Breast epithelium (tissue), 4 donors: ENCODE results near the gene C1orf21. TPM values are rescaled to one million over a fixed set of nuclear protein-coding genes. Genes with fewer than 3 reads are reported as not detected.

Source experiments
- DNase-seq, 2 donors: peaks; one replicate each; pipeline ENCODE4 v3.0.0-alpha.2; 2019; ENCODE audit warnings: low spot score in 2 of 2
- H3K27ac ChIP-seq, 2 donors: fragments of 200-600 bp; sonication (generic) in 1 of 2; one replicate each; pipeline ENCODE4 v1.5.1; 2016 to 2019; ENCODE audit warnings: mild to moderate bottlenecking in 1 of 2
- H3K27me3 ChIP-seq, 2 donors: fragments of 200-600 bp; sonication (generic) in 1 of 2; one replicate each; pipeline versions ENCODE4 v1.5.1 to v1.6.0; 2017 to 2019; ENCODE audit warnings: control low read depth in 1 of 2, mild to moderate bottlenecking in 1 of 2
- H3K36me3 ChIP-seq: fragments of 200-600 bp; one replicate; pipeline ENCODE4 v1.5.1; 2019
- H3K4me1 ChIP-seq, 2 donors: fragments of 200-600 bp; sonication (generic); one replicate each; pipeline ENCODE4 v1.5.1; 2016 to 2019; ENCODE audit warnings: control low read depth in 1 of 2
- H3K4me3 ChIP-seq, 3 donors: fragments of 200-600 bp; sonication (generic); 1 replicate in 2 of 3; 2 replicates in 1 of 3; pipeline ENCODE4 v1.5.1; 2016 to 2019; ENCODE audit warnings: mild to moderate bottlenecking in 3 of 3, moderate library complexity in 2 of 3
- H3K9me3 ChIP-seq, 2 donors: fragments of 200-600 bp; sonication (generic) in 1 of 2; one replicate each; pipeline ENCODE4 v1.5.1; 2016 to 2019; ENCODE audit warnings: control low read depth in 1 of 2
- POLR2A ChIP-seq: fragments of 450-650 bp; IDR thresholded peaks from one replicate; pipeline ENCODE4 v1.6.1; 2016; ENCODE audit warnings: antibody characterized with exemption, mild to moderate bottlenecking, moderate library complexity
- POLR2AphosphoS5 ChIP-seq, 3 donors: sonication (generic); formaldehyde crosslinking; IDR thresholded peaks; one replicate each; pipeline ENCODE4 v1.6.1; 2017; ENCODE audit warnings: antibody characterized with exemption in 3 of 3
- intact Hi-C: fragments of 100-400 bp; cut with DNase I; formaldehyde crosslinking; loops from one replicate; pipeline ENCODE4 v1.15.1; 2023; ENCODE audit warnings: low total_unique reads
- total RNA-seq, 3 donors: library from RNA; depleted of rRNA; stranded (reverse); fragments of >200 nt; gene quantifications; one replicate each; pipeline ENCODE4 v1.1.0, GENCODE V29; 2016
- TF ChIP-seq, protein P1 (sequence below), 3 donors: fragments of 450-650 bp; IDR thresholded peaks; one replicate each; pipeline ENCODE4 v1.5.1; 2016 to 2017; ENCODE audit warnings: antibody characterized with exemption in 3 of 3, mild to moderate bottlenecking in 3 of 3, moderate library complexity in 3 of 3

Gene C1orf21
- total RNA-seq, 3 donors from 2014 or later, result 31.5 to 75.7 (median 54.7) TPM

DNA sequence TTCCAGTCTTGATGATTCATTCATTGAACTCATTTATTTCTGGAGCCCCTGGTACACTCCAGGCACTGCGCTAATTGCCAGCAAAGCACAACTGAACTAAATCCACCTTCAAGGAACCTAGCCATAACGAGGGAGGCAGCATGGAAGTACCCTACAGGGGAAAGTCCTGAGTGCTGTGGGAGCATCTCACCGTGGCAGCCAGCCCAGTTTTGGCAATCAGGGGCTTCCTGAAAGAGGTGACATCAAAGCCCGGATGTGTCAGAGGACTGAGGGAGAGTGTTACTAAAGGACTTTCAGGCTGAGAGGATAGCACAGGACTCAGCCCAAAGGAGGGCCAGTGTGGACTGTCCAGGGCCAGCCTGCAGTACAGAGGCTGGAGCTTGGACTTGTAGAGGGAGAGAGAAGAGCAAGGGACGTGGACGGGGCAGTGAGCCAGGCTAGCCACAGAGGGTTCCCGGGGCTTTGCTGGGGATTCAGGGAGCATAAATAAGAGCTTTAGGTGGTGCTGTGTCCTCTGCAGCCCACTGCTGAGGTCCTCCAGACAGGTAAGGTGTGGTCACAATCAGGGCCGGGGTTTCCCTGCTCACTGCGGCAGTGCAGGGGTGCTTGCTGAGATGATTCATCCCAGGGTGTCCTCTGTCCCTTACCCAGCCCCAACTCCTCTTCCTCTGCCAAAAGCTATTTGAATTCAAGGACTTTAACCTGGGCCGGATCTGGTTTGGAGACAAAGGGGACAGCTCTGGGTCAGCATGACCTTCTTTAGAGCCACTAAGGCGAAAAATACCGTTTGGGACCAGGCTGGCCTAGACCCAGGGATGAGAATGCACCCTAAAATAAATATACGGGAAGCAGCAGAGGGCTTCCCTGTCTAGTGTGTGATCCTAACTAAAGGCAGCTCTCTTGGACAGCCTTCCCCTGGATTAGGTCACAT lies 239.5 kb downstream of the C1orf21 start:
- no peak overlapping the region for H3K4me3 ChIP-seq
- no peak for DNase-seq
- H3K4me1 ChIP-seq, result peaks cover 13 to 23% of the 10 kb centered on the region in 2 donors
- intact Hi-C loops, result no loop called here
- H3K27me3 ChIP-seq, result no peaks in the 10 kb centered on the region
- H3K36me3 ChIP-seq, result no peaks in the 10 kb centered on the region
- TF ChIP-seq, protein P1, sequence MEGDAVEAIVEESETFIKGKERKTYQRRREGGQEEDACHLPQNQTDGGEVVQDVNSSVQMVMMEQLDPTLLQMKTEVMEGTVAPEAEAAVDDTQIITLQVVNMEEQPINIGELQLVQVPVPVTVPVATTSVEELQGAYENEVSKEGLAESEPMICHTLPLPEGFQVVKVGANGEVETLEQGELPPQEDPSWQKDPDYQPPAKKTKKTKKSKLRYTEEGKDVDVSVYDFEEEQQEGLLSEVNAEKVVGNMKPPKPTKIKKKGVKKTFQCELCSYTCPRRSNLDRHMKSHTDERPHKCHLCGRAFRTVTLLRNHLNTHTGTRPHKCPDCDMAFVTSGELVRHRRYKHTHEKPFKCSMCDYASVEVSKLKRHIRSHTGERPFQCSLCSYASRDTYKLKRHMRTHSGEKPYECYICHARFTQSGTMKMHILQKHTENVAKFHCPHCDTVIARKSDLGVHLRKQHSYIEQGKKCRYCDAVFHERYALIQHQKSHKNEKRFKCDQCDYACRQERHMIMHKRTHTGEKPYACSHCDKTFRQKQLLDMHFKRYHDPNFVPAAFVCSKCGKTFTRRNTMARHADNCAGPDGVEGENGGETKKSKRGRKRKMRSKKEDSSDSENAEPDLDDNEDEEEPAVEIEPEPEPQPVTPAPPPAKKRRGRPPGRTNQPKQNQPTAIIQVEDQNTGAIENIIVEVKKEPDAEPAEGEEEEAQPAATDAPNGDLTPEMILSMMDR (IDR thresholded peaks at IDR 0.05), result no peak
- H3K9me3 ChIP-seq, result no peaks in the 10 kb centered on the region
- peak overlapping the region; percentile 94 to 96 for H3K27ac ChIP-seq

DNA sequence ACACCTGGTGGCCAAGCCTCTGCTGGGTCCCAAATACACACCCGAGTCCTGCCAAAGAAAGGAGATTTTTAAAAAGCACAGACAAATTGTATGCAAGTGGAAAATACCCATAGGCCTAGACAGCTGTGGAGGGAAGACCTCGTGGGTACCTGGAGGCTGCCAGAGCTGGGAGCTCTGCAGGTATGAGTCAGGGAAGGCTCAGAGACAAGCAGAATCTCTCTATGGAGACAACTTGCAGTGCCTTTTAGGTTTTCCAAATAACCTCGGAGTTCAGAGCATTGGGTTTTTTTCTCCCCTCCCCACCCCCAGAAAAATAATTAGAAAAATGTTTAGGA lies 240.1 kb downstream of the C1orf21 start:
- no peaks in the 10 kb centered on the region for H3K27me3 ChIP-seq
- no peak for DNase-seq
- no peaks in the 10 kb centered on the region for H3K9me3 ChIP-seq
- intact Hi-C loops, result no loop called here
- no peak for TF ChIP-seq POLR2AphosphoS5 (IDR thresholded peaks at IDR 0.05)
- TF ChIP-seq POLR2A, result no peak
- TF ChIP-seq, protein P1 (IDR thresholded peaks at IDR 0.05), result no peak
- no peak overlapping the region for H3K4me3 ChIP-seq
- H3K27ac ChIP-seq, result peak overlapping the region; percentile 94 to 96
- peaks cover 13 to 19% of the 10 kb centered on the region in 2 donors for H3K4me1 ChIP-seq
- H3K36me3 ChIP-seq, result no peaks in the 10 kb centered on the region

DNA sequence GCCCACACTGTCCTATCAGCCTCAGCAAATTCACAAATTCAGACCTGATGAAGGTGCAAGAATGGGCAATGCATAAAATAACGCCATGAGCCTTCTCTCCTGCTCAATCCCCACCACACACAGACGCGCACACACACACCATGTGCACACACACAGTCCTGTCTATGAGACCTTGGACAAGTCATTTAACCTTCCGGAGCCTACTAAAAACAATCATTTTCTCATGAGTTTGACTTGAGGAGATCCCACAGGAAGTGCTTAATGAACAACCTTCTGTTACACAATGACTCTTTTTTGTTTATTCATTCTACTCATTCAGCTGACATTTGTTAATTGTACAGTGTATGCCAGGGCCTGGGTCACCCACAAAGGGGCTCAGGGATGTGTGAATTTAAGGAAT lies 242.4 kb downstream of the C1orf21 start:
- intact Hi-C loops, result no loop called here

DNA sequence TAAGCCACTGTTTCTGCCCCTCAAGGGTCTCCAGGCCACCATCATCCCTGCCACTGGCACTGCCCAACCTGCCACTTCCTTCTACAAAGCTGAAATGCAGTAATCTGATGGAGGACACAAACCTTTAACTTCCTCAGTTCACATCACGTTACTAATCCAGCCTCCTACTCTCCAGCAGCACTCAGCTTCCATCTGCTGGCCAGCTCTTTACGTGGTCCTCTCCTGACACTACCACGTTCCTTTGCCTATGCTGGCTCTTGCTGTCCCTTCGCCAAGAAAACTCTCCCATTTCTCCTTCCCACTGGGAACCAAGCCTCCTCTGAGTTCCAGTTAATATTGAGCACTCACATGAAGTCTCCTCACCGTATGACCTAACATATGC lies 243.8 kb downstream of the C1orf21 start:
- no peak for TF ChIP-seq POLR2AphosphoS5 (IDR thresholded peaks at IDR 0.05)
- no peak for TF ChIP-seq POLR2A
- TF ChIP-seq, protein P1 (IDR thresholded peaks at IDR 0.05), result no peak
- intact Hi-C loops, result no loop called here
- Histone ChIP-seq H3K27ac (peak overlapping the region; percentile 94 to 96), H3K9me3 (no peaks in the 10 kb centered on the region), H3K27me3 (no peaks in the 10 kb centered on the region), H3K36me3 (no peaks in the 10 kb centered on the region), H3K4me1 (peaks cover 9% of the 10 kb centered on the region in 2 donors), H3K4me3 (peak overlapping the region in 1 of 3 donors; percentile 31)
- no peak for DNase-seq

More for the DNA sequence above, 242.4 kb downstream of the C1orf21 start:
- Histone ChIP-seq H3K27me3 (no peaks in the 10 kb centered on the region), H3K36me3 (no peaks in the 10 kb centered on the region), H3K27ac (peak overlapping the region; percentile 94 to 96), H3K4me3 (peak overlapping the region in 1 of 3 donors; percentile 31), H3K4me1 (peaks cover 12 to 15% of the 10 kb centered on the region in 2 donors), H3K9me3 (no peaks in the 10 kb centered on the region)
- no peak for DNase-seq
- TF ChIP-seq POLR2A, result no peak
- TF ChIP-seq, protein P1 (IDR thresholded peaks at IDR 0.05), result no peak
- no peak for TF ChIP-seq POLR2AphosphoS5 (IDR thresholded peaks at IDR 0.05)

DNA sequence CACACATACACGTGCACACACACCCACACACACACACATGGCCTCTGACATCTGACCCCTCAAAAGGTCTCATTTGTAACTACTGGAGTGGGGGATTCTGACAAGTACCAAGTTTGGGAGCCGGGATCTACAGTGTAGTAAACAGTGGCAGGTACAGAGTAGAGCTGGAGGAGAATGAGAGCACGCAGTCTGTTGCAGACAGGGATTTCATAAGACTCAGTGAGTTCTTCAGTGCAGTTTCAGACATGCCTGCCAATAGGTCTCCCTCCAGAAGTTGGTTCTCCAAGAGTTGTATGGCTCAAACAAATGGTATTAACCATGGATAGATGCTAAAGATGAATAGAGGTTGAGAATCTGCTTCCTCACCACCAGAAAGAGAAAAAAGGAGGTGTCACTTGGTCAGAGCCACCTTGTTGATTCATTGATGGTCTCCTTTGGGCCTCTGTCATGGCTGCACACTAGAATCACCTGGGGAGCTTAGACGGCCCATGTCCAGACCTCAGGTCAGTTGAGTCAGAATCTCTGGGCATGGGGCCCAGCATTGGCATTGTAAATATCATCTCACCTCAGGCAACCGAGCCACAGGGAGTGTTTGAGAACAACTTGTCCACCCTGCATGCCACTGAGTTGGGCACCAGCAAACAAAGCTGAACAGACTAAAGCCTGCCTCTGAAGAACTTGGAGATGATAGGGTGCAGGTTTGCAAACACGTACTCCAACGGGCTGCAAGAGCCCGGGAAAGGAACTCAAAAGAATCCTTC lies 245.8 kb downstream of the C1orf21 start:
- Histone ChIP-seq H3K4me3 (no peak overlapping the region), H3K4me1 (peaks cover 3 to 5% of the 10 kb centered on the region in 2 donors)

More for the DNA sequence above, 245.8 kb downstream of the C1orf21 start:
- Histone ChIP-seq H3K27ac (peak overlapping the region; percentile 83 to 94), H3K36me3 (no peaks in the 10 kb centered on the region), H3K27me3 (no peaks in the 10 kb centered on the region), H3K9me3 (no peaks in the 10 kb centered on the region)
- TF ChIP-seq, protein P1 (IDR thresholded peaks at IDR 0.05), result no peak
- TF ChIP-seq POLR2AphosphoS5 (IDR thresholded peaks at IDR 0.05) (peak in 1 of 3 donors; percentile 47), POLR2A (no peak)
- DNase-seq, result peak; percentile 80 to 89
- intact Hi-C loops, result loop anchor here (1.0 kb wide), 1 partner anchor 18 kb away; no protein-coding TSS in a partner anchor
